Neuron (in vitro differentiated cells): ENCODE data around the gene RENBP.

ENCODE experiments used
- H2AFZ ChIP-seq: one replicate; pipeline ENCODE4 v1.6.1; 2013; ENCODE audit warnings: low read depth, mild to moderate bottlenecking, inconsistent platforms, low read length, moderate library complexity
- H3K27me3 ChIP-seq: one replicate; pipeline ENCODE4 v1.6.1; 2013; ENCODE audit warnings: low read length; ENCODE audit not compliant: insufficient read depth
- H3K36me3 ChIP-seq: one replicate; pipeline ENCODE4 v1.6.1; 2013; ENCODE audit warnings: low read length; ENCODE audit not compliant: insufficient read depth
- H3K4me1 ChIP-seq: one replicate; pipeline ENCODE4 v1.6.1; 2013; ENCODE audit warnings: low read length; ENCODE audit not compliant: insufficient read depth
- H3K4me3 ChIP-seq: 2 replicates; pipeline ENCODE4 v1.5.1; 2013; ENCODE audit warnings: mild to moderate bottlenecking, low read length, moderate library complexity
- H3K9me3 ChIP-seq: one replicate; pipeline ENCODE4 v1.6.1; 2013; ENCODE audit warnings: low read length

Gene RENBP

GRCh38 chrX:153967536-153968224, 23.2 kb upstream of the RENBP start:
- peaks cover 30% of the 10 kb centered on the region for H3K4me1 ChIP-seq
- no peaks in the 10 kb centered on the region for H3K27me3 ChIP-seq
- H2AFZ ChIP-seq, result no peak overlapping the region
- peaks cover 10% of the 10 kb centered on the region for H3K36me3 ChIP-seq
- H3K4me3 ChIP-seq, result no peak overlapping the region
- no peaks in the 10 kb centered on the region for H3K9me3 ChIP-seq

- Histone ChIP-seq H3K36me3 (peaks cover 17% of the 10 kb centered on the region), H3K4me3 (no peak overlapping the region), H3K9me3 (no peaks in the 10 kb centered on the region), H3K27me3 (no peaks in the 10 kb centered on the region), H2AFZ (no peak overlapping the region), H3K4me1 (peaks cover 30% of the 10 kb centered on the region)
Measured at GRCh38 chrX:153966841-153967535, 22.5 kb upstream of the RENBP start.

GRCh38 chrX:153966283-153966688, 21.8 kb upstream of the RENBP start:
- Histone ChIP-seq H3K36me3 (peaks cover 24% of the 10 kb centered on the region), H2AFZ (no peak overlapping the region), H3K4me3 (no peak overlapping the region), H3K27me3 (no peaks in the 10 kb centered on the region), H3K9me3 (no peaks in the 10 kb centered on the region), H3K4me1 (peaks cover 30% of the 10 kb centered on the region)

- H3K27me3 ChIP-seq, result no peaks in the 10 kb centered on the region
- peaks cover 32% of the 10 kb centered on the region for H3K36me3 ChIP-seq
- H3K4me3 ChIP-seq, result no peak overlapping the region
- no peaks in the 10 kb centered on the region for H3K9me3 ChIP-seq
- peaks cover 30% of the 10 kb centered on the region for H3K4me1 ChIP-seq
- H2AFZ ChIP-seq, result no peak overlapping the region
Measured at GRCh38 chrX:153965406-153965805, 21.0 kb upstream of the RENBP start.

GRCh38 chrX:153964105-153964504, 19.7 kb upstream of the RENBP start:
- Histone ChIP-seq H2AFZ (no peak overlapping the region), H3K4me1 (peaks cover 22% of the 10 kb centered on the region), H3K36me3 (peaks cover 45% of the 10 kb centered on the region), H3K4me3 (no peak overlapping the region), H3K27me3 (no peaks in the 10 kb centered on the region), H3K9me3 (no peaks in the 10 kb centered on the region)

- Histone ChIP-seq H3K4me3 (no peak overlapping the region), H2AFZ (no peak overlapping the region), H3K4me1 (peaks cover 16% of the 10 kb centered on the region), H3K36me3 (peaks cover 51% of the 10 kb centered on the region), H3K27me3 (no peaks in the 10 kb centered on the region), H3K9me3 (no peaks in the 10 kb centered on the region)
Measured at GRCh38 chrX:153963546-153963945, 19.1 kb upstream of the RENBP start.

- Histone ChIP-seq H3K27me3 (no peaks in the 10 kb centered on the region), H3K9me3 (no peaks in the 10 kb centered on the region), H2AFZ (no peak overlapping the region), H3K36me3 (peaks cover 70% of the 10 kb centered on the region), H3K4me1 (no peaks in the 10 kb centered on the region), H3K4me3 (no peak overlapping the region)
Measured at GRCh38 chrX:153961292-153961691, 16.8 kb upstream of the RENBP start.

GRCh38 chrX:153960786-153961185, 16.3 kb upstream of the RENBP start:
- H3K27me3 ChIP-seq, result no peaks in the 10 kb centered on the region
- no peaks in the 10 kb centered on the region for H3K4me1 ChIP-seq
- no peaks in the 10 kb centered on the region for H3K9me3 ChIP-seq
- H2AFZ ChIP-seq, result no peak overlapping the region
- no peak overlapping the region for H3K4me3 ChIP-seq
- H3K36me3 ChIP-seq, result peaks cover 75% of the 10 kb centered on the region

GRCh38 chrX:153960077-153960476, 15.6 kb upstream of the RENBP start:
- Histone ChIP-seq H2AFZ (no peak overlapping the region), H3K9me3 (no peaks in the 10 kb centered on the region), H3K4me3 (no peak overlapping the region), H3K4me1 (no peaks in the 10 kb centered on the region), H3K27me3 (no peaks in the 10 kb centered on the region), H3K36me3 (peaks cover 80% of the 10 kb centered on the region)

- H3K4me3 ChIP-seq, result no peak overlapping the region
- H3K9me3 ChIP-seq, result no peaks in the 10 kb centered on the region
- peaks cover 81% of the 10 kb centered on the region for H3K36me3 ChIP-seq
- no peaks in the 10 kb centered on the region for H3K4me1 ChIP-seq
- no peaks in the 10 kb centered on the region for H3K27me3 ChIP-seq
- H2AFZ ChIP-seq, result no peak overlapping the region
Measured at GRCh38 chrX:153959649-153960048, 15.2 kb upstream of the RENBP start.

GRCh38 chrX:153958605-153959004, 14.2 kb upstream of the RENBP start:
- H3K36me3 ChIP-seq, result peaks cover 84% of the 10 kb centered on the region
- H3K27me3 ChIP-seq, result no peaks in the 10 kb centered on the region
- H3K9me3 ChIP-seq, result no peaks in the 10 kb centered on the region
- no peak overlapping the region for H2AFZ ChIP-seq
- H3K4me1 ChIP-seq, result no peaks in the 10 kb centered on the region
- H3K4me3 ChIP-seq, result no peak overlapping the region

- Histone ChIP-seq H3K27me3 (no peaks in the 10 kb centered on the region), H3K36me3 (peaks cover 81% of the 10 kb centered on the region), H2AFZ (no peak overlapping the region), H3K9me3 (no peaks in the 10 kb centered on the region), H3K4me1 (no peaks in the 10 kb centered on the region), H3K4me3 (no peak overlapping the region)
Measured at GRCh38 chrX:153957224-153957623, 12.8 kb upstream of the RENBP start.

- Histone ChIP-seq H3K36me3 (peaks cover 80% of the 10 kb centered on the region), H3K9me3 (no peaks in the 10 kb centered on the region), H3K4me1 (no peaks in the 10 kb centered on the region), H3K4me3 (no peak overlapping the region), H3K27me3 (no peaks in the 10 kb centered on the region), H2AFZ (no peak overlapping the region)
Measured at GRCh38 chrX:153956044-153956907, 11.8 kb upstream of the RENBP start.
